ENCODE measurements around the gene RASL10B. TPM values are rescaled to one million over a fixed set of nuclear protein-coding genes. Genes with fewer than 3 reads are reported as not detected.

Gene RASL10B
- total RNA-seq, 1 experiment from 2014 or later, result 17.4 TPM

- CTCF ChIA-PET, result interaction anchor here (1.0 to 8.3 kb wide), 2 partner anchors 11 to 53 kb away, joined by 3 to 100 read pairs; partner anchors contain the start of gene C17orf50
- POLR2A ChIA-PET, result no interaction called here
- Mint-ChIP-seq H3K9me3 (no peaks in the 10 kb centered on the region), H3K27ac (no peak overlapping the region), H3K4me3 (no peak overlapping the region), H3K4me1 (peaks cover 26% of the 10 kb centered on the region), H3K27me3 (ENCODE audit: low read depth) (peaks cover 36% of the 10 kb centered on the region), H3K36me3 (no peaks in the 10 kb centered on the region)
- TF ChIP-seq OVOL2 (CRISPR knock-in tag; IDR thresholded peaks at IDR 0.05; ENCODE audit: borderline replicate concordance) (no peak), FOXK1 (CRISPR knock-in tag; IDR thresholded peaks at IDR 0.05) (no peak), AFF4 (CRISPR knock-in tag; IDR thresholded peaks at IDR 0.05; ENCODE audit: borderline replicate concordance) (no peak), ZNF425 (CRISPR knock-in tag; conservative IDR thresholded peaks at IDR 0.05) (no peak), TCF7 (CRISPR knock-in tag; IDR thresholded peaks at IDR 0.05; ENCODE audit: low read depth) (no peak)
- ATAC-seq (no peak), DNase-seq (ENCODE audit: low spot score) (no peak)
Observed at GRCh38 chr17:35752471-35752870, 21.0 kb downstream of the RASL10B start.

GRCh38 chr17:35752945-35753764 lies 21.7 kb downstream of the RASL10B start, which contains the start of gene GAS2L2:
GAS2L2 (minus strand) TSS chr17:35753239; CDS start chr17:35752850, 389 bp downstream.
- peak; percentile 19; the same call in 1 of the 2 replicates for ATAC-seq
- DNase-seq (ENCODE audit: low spot score), result no peak
- ChIA-PET POLR2A (no interaction called here), CTCF (interaction anchor here (0.6 to 8.3 kb wide), 2 partner anchors 10 to 51 kb away, joined by 3 to 100 read pairs; partner anchors contain the start of gene C17orf50)
- TF ChIP-seq FOXK1 (CRISPR knock-in tag; IDR thresholded peaks at IDR 0.05), result no peak
- no peak for TF ChIP-seq RELA (CRISPR knock-in tag; IDR thresholded peaks at IDR 0.05; ENCODE audit: borderline replicate concordance)
- no peak for TF ChIP-seq ZBTB21 (CRISPR knock-in tag; IDR thresholded peaks at IDR 0.05; ENCODE audit: borderline replicate concordance)
- TF ChIP-seq FOXP4 (CRISPR knock-in tag; IDR thresholded peaks at IDR 0.05), result no peak
- TF ChIP-seq ZSCAN18 (CRISPR knock-in tag; IDR thresholded peaks at IDR 0.05), result no peak
- no peak for TF ChIP-seq CDX4 (CRISPR knock-in tag; IDR thresholded peaks at IDR 0.05; ENCODE audit: borderline replicate concordance)
- TF ChIP-seq USF1 (CRISPR knock-in tag; IDR thresholded peaks at IDR 0.05), result no peak
- Mint-ChIP-seq H3K4me3 (no peak within 1 kb of the TSS), H3K27me3 (ENCODE audit: low read depth) (peaks cover 35% of the 10 kb centered on the region), H3K9me3 (no peaks in the 10 kb centered on the region), H3K36me3 (no peaks in the 10 kb centered on the region), H3K27ac (no peak within 1 kb of the TSS), H3K4me1 (peaks cover 26% of the 10 kb centered on the region)
